ENCODE results near the gene FGG. TPM values are rescaled to one million over a fixed set of nuclear protein-coding genes. Genes with fewer than 3 reads are reported as not detected.

The FGG gene
- total RNA-seq, 1 donor from 2014 or later: 9.8 TPM

DNA sequence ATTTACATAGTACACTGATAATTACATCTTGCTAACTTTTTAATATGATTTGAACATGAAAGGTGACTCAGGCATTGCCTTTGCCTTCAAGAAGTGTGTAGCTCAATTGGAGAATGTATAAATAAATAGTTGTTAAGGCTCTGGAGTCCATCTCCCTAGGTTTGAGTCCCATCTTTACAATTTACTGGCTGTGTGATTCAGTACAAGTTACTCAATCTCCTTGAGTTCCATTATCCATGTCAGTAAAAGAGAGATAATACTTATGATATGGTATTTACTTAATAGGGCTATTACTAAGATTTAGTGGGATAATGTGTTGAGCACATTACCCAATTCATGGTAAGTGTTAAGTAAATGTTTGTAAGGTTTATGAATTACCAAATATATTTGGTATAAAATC lies 1.9 kb upstream of the FGG start:
- Mint-ChIP-seq H3K9me3 (no peaks in the 10 kb centered on the region), H3K4me3 (no peak overlapping the region), H3K27ac (no peak overlapping the region), H3K27me3 (peaks cover 4% of the 10 kb centered on the region), H3K36me3 (no peaks in the 10 kb centered on the region), H3K4me1 (ENCODE audit: unreplicated experiment) (peaks cover 6% of the 10 kb centered on the region)
- DNase-seq (ENCODE audit: extremely low spot score, unreplicated experiment): no peak
- TF ChIP-seq, protein P1, sequence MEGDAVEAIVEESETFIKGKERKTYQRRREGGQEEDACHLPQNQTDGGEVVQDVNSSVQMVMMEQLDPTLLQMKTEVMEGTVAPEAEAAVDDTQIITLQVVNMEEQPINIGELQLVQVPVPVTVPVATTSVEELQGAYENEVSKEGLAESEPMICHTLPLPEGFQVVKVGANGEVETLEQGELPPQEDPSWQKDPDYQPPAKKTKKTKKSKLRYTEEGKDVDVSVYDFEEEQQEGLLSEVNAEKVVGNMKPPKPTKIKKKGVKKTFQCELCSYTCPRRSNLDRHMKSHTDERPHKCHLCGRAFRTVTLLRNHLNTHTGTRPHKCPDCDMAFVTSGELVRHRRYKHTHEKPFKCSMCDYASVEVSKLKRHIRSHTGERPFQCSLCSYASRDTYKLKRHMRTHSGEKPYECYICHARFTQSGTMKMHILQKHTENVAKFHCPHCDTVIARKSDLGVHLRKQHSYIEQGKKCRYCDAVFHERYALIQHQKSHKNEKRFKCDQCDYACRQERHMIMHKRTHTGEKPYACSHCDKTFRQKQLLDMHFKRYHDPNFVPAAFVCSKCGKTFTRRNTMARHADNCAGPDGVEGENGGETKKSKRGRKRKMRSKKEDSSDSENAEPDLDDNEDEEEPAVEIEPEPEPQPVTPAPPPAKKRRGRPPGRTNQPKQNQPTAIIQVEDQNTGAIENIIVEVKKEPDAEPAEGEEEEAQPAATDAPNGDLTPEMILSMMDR (conservative IDR thresholded peaks at IDR 0.05): no peak

GRCh38 chr4:154611833-154612232 lies 623 bp downstream of the FGG start:
- Mint-ChIP-seq H3K4me3 (no peak overlapping the region), H3K9me3 (no peaks in the 10 kb centered on the region), H3K36me3 (no peaks in the 10 kb centered on the region), H3K27ac (no peak overlapping the region), H3K27me3 (peaks cover 14% of the 10 kb centered on the region), H3K4me1 (ENCODE audit: unreplicated experiment) (no peaks in the 10 kb centered on the region)
- DNase-seq (ENCODE audit: extremely low spot score, unreplicated experiment): no peak
- TF ChIP-seq, protein P1 (conservative IDR thresholded peaks at IDR 0.05): no peak

GRCh38 chr4:154610582-154610981 lies 1.9 kb downstream of the FGG start:
- H3K9me3 Mint-ChIP-seq: no peaks in the 10 kb centered on the region
- no peaks in the 10 kb centered on the region for H3K36me3 Mint-ChIP-seq
- peaks cover 17% of the 10 kb centered on the region for H3K27me3 Mint-ChIP-seq
- no peak for DNase-seq (ENCODE audit: extremely low spot score, unreplicated experiment)
- no peaks in the 10 kb centered on the region for H3K4me1 Mint-ChIP-seq (ENCODE audit: unreplicated experiment)
- TF ChIP-seq, protein P1 (conservative IDR thresholded peaks at IDR 0.05): no peak
- no peak overlapping the region for H3K4me3 Mint-ChIP-seq
- H3K27ac Mint-ChIP-seq: no peak overlapping the region

GRCh38 chr4:154609532-154609931 lies 2.9 kb downstream of the FGG start:
- DNase-seq (ENCODE audit: extremely low spot score, unreplicated experiment): no peak
- H3K27ac Mint-ChIP-seq: no peak overlapping the region
- TF ChIP-seq, protein P1 (conservative IDR thresholded peaks at IDR 0.05): no peak
- no peak overlapping the region for H3K4me3 Mint-ChIP-seq
- H3K4me1 Mint-ChIP-seq (ENCODE audit: unreplicated experiment): no peaks in the 10 kb centered on the region
- H3K27me3 Mint-ChIP-seq: peaks cover 17% of the 10 kb centered on the region
- peaks cover 3% of the 10 kb centered on the region for H3K9me3 Mint-ChIP-seq
- H3K36me3 Mint-ChIP-seq: no peaks in the 10 kb centered on the region

DNA sequence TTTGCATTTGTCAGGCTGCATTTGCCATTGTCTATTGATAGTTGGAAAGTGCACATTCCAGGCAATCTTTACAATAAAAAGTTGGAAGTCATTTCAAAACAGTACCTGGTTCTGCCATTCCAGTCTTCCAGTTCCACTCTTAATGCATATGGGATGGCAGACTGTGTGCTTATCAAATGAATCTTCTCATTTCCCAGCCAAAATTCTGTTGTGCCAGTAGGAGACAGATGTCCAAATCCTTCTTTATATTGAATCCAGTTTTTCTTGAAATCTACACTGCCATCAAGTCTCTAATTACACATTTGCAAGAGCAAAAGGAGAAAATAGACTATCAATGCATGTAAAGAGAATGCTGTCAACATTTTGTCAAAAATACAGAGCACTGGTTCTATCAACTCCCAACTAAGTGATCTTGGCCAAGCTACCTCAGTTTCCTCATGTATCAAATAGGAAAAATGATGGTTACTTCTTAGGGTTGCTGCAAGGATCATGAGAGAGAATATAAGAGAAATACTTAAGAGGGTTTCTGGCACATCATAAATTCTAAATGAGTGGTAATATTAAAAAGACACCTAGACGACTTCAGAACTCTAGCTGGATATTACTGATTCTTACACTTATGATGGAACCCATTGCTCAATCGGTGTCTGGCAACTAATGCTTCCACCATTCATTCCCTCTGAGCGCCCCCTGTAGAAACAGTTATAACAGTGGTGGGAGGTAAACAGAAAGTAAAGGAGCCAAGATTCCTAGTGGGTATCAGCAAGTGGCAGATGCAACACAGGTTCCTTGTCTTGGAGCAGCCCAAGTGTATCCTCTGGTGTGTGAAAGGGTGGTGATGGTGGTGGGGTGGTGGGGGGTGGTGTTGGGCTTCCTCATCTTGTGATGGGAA lies 3.8 kb downstream of the FGG start:
- DNase-seq (ENCODE audit: extremely low spot score, unreplicated experiment): no peak
- no peaks in the 10 kb centered on the region for H3K36me3 Mint-ChIP-seq
- H3K4me1 Mint-ChIP-seq (ENCODE audit: unreplicated experiment): no peaks in the 10 kb centered on the region
- no peak overlapping the region for H3K27ac Mint-ChIP-seq
- no peak overlapping the region for H3K4me3 Mint-ChIP-seq
- TF ChIP-seq, protein P1 (conservative IDR thresholded peaks at IDR 0.05): no peak
- peaks cover 15% of the 10 kb centered on the region for H3K27me3 Mint-ChIP-seq
- H3K9me3 Mint-ChIP-seq: peaks cover 3% of the 10 kb centered on the region

Measured in type B pancreatic cell (in vitro differentiated cells).